NT2/D1 (cell line): ENCODE data around the gene ZNRF2.

Experiments used
- SUZ12 ChIP-seq: IDR thresholded peaks from 2 replicates; pipeline ENCODE4 v1.6.1; 2011; ENCODE audit not compliant: insufficient read length, insufficient read depth; ENCODE audit errors: extremely low read depth
- YY1 ChIP-seq: IDR thresholded peaks from 2 replicates; pipeline ENCODE4 v1.6.1; 2011; ENCODE audit not compliant: insufficient read length, insufficient read depth

DNA sequence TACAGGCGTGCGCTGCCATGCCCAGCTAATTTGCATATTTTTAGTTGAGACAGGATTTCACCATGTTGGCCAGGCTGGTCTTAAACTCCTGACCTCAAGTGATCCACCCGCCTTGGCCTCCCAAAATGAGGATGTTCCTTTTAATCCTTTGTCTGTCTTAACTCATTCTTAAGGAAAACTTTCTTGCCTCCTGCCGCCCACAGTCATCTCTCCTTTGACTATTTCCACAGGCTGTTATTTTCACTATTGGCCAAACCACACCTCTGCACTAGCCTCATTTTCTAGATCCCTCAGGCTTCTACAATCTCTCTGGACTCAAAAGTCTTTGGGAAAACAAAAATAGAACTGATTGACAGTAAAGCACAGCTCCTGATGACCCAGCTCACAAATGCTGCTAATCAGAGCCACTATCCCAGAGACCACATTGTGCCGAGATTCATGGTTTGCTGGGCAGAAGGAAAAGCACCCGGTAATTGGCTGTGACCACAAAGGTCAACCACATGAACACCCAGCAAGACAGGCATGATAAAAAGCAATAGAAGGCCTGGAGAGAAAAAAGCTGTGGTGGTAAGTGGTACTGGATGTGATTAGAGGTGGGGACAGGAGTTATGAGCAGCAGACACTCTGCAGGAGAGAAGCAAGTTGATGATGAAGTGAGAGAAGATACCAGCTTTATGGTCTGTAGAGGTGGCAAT lies 44.1 kb upstream of the ZNRF2 start:
- TF ChIP-seq SUZ12 (no peak), YY1 (no peak)
